ENCODE results near the gene DDRGK1.

GRCh38 chr20:3195590-3196237, 8.8 kb downstream of the DDRGK1 start:
- TF ChIP-seq POLR2A (IDR thresholded peaks at IDR 0.05) (no peak), CTCF (IDR thresholded peaks at IDR 0.05) (no peak)
